Muscle layer of duodenum (tissue), 2 donors: ENCODE measurements around the gene KCNK10.

Source experiments
- H3K27ac ChIP-seq: one replicate; pipeline ENCODE4 v1.7.0; 2013; ENCODE audit warnings: mild to moderate bottlenecking, low read length
- H3K27me3 ChIP-seq: one replicate; pipeline ENCODE4 v1.7.0; 2013; ENCODE audit warnings: low read depth, mild to moderate bottlenecking, control low read depth, low read length
- H3K36me3 ChIP-seq, 2 donors: one replicate each; pipeline ENCODE4 v1.7.0; 2013; ENCODE audit warnings: low read length in 2 of 2, control low read depth in 1 of 2, mild to moderate bottlenecking in 1 of 2; ENCODE audit not compliant: insufficient read depth in 2 of 2, control insufficient read depth in 1 of 2
- H3K4me1 ChIP-seq, 2 donors: one replicate each; pipeline ENCODE4 v1.7.0; 2013; ENCODE audit warnings: low read length in 2 of 2, mild to moderate bottlenecking in 2 of 2, control low read depth in 1 of 2, moderate library complexity in 1 of 2; ENCODE audit not compliant: insufficient read depth in 2 of 2, control insufficient read depth in 1 of 2
- H3K4me3 ChIP-seq, 2 donors: one replicate each; pipeline ENCODE4 v1.7.0; 2013; ENCODE audit warnings: low read length in 2 of 2, low read depth in 1 of 2, mild to moderate bottlenecking in 1 of 2
- H3K9me3 ChIP-seq, 2 donors: one replicate each; pipeline ENCODE4 v1.7.0; 2013; ENCODE audit warnings: low read length in 2 of 2, control low read depth in 1 of 2, mild to moderate bottlenecking in 1 of 2; ENCODE audit not compliant: control insufficient read depth in 1 of 2
- donor health status: healthy.

KCNK10 gene

GRCh38 chr14:88316521-88316920, 6.5 kb downstream of the KCNK10 start:
- Histone ChIP-seq H3K27ac (no peak overlapping the region), H3K36me3 (no peaks in the 10 kb centered on the region), H3K4me1 (no peaks in the 10 kb centered on the region), H3K4me3 (no peak overlapping the region), H3K27me3 (peaks cover 11% of the 10 kb centered on the region), H3K9me3 (peaks cover 0 to 5% of the 10 kb centered on the region in 2 donors)

- Histone ChIP-seq H3K4me1 (no peaks in the 10 kb centered on the region), H3K36me3 (no peaks in the 10 kb centered on the region), H3K27ac (no peak overlapping the region), H3K4me3 (no peak overlapping the region), H3K9me3 (peaks cover 0 to 5% of the 10 kb centered on the region in 2 donors), H3K27me3 (no peaks in the 10 kb centered on the region)
Observed at GRCh38 chr14:88312257-88312656, 10.8 kb downstream of the KCNK10 start.

GRCh38 chr14:88311780-88312179, 11.3 kb downstream of the KCNK10 start:
- Histone ChIP-seq H3K27ac (no peak overlapping the region), H3K9me3 (peaks cover 0 to 5% of the 10 kb centered on the region in 2 donors), H3K4me1 (no peaks in the 10 kb centered on the region), H3K4me3 (no peak overlapping the region), H3K36me3 (no peaks in the 10 kb centered on the region), H3K27me3 (no peaks in the 10 kb centered on the region)

GRCh38 chr14:88310449-88310848, 12.6 kb downstream of the KCNK10 start:
- Histone ChIP-seq H3K36me3 (no peaks in the 10 kb centered on the region), H3K4me1 (no peaks in the 10 kb centered on the region), H3K4me3 (no peak overlapping the region), H3K27me3 (no peaks in the 10 kb centered on the region), H3K27ac (no peak overlapping the region), H3K9me3 (peaks cover 0 to 5% of the 10 kb centered on the region in 2 donors)

- Histone ChIP-seq H3K9me3 (peaks cover 0 to 5% of the 10 kb centered on the region in 2 donors), H3K27me3 (no peaks in the 10 kb centered on the region), H3K36me3 (no peaks in the 10 kb centered on the region), H3K4me1 (no peaks in the 10 kb centered on the region), H3K4me3 (no peak overlapping the region), H3K27ac (no peak overlapping the region)
Observed at GRCh38 chr14:88310021-88310420, 13.0 kb downstream of the KCNK10 start.

GRCh38 chr14:88305528-88306322, 17.3 kb downstream of the KCNK10 start:
- no peaks in the 10 kb centered on the region for H3K27me3 ChIP-seq
- H3K36me3 ChIP-seq = no peaks in the 10 kb centered on the region
- no peak overlapping the region for H3K27ac ChIP-seq
- H3K9me3 ChIP-seq = no peaks in the 10 kb centered on the region
- H3K4me1 ChIP-seq = no peaks in the 10 kb centered on the region
- no peak overlapping the region for H3K4me3 ChIP-seq

GRCh38 chr14:88303041-88303440, 20.0 kb downstream of the KCNK10 start:
- Histone ChIP-seq H3K4me3 (no peak overlapping the region), H3K27me3 (no peaks in the 10 kb centered on the region), H3K36me3 (no peaks in the 10 kb centered on the region), H3K4me1 (no peaks in the 10 kb centered on the region), H3K9me3 (no peaks in the 10 kb centered on the region), H3K27ac (no peak overlapping the region)

GRCh38 chr14:88301381-88301780, 21.7 kb downstream of the KCNK10 start:
- Histone ChIP-seq H3K4me3 (no peak overlapping the region), H3K27me3 (no peaks in the 10 kb centered on the region), H3K27ac (no peak overlapping the region), H3K4me1 (no peaks in the 10 kb centered on the region), H3K36me3 (no peaks in the 10 kb centered on the region), H3K9me3 (no peaks in the 10 kb centered on the region)

- Histone ChIP-seq H3K27ac (no peak overlapping the region), H3K9me3 (no peaks in the 10 kb centered on the region), H3K27me3 (no peaks in the 10 kb centered on the region), H3K4me3 (no peak overlapping the region), H3K4me1 (no peaks in the 10 kb centered on the region), H3K36me3 (no peaks in the 10 kb centered on the region)
Observed at GRCh38 chr14:88300817-88301216, 22.3 kb downstream of the KCNK10 start.

- H3K9me3 ChIP-seq = no peaks in the 10 kb centered on the region
- no peaks in the 10 kb centered on the region for H3K27me3 ChIP-seq
- H3K4me3 ChIP-seq = no peak overlapping the region
- H3K4me1 ChIP-seq = no peaks in the 10 kb centered on the region
- no peak overlapping the region for H3K27ac ChIP-seq
- H3K36me3 ChIP-seq = no peaks in the 10 kb centered on the region
Observed at GRCh38 chr14:88299865-88300530, 23.1 kb downstream of the KCNK10 start.

- H3K4me3 ChIP-seq = no peak overlapping the region
- no peaks in the 10 kb centered on the region for H3K9me3 ChIP-seq
- no peaks in the 10 kb centered on the region for H3K27me3 ChIP-seq
- no peaks in the 10 kb centered on the region for H3K36me3 ChIP-seq
- no peak overlapping the region for H3K27ac ChIP-seq
- H3K4me1 ChIP-seq = no peaks in the 10 kb centered on the region
Observed at GRCh38 chr14:88297306-88297705, 25.8 kb downstream of the KCNK10 start.
